GM21381 (cell line): ENCODE measurements around the gene LGALSL.

Source experiments
- ATAC-seq: cut with Tn5 transposase; IDR thresholded peaks from one replicate; pipeline ENCODE4 v1.9.1; 2021; ENCODE audit warnings: mild to moderate bottlenecking, moderate library complexity; ENCODE audit not compliant: unreplicated experiment

LGALSL gene

GRCh38 chr2:64453770-64454385, at the start of gene LGALSL:
Gene LGALSL, plus strand, starts transcription at chr2:64454162. Its CDS starts 384 bp downstream, at chr2:64454546.
- peak; percentile 67 for ATAC-seq

DNA sequence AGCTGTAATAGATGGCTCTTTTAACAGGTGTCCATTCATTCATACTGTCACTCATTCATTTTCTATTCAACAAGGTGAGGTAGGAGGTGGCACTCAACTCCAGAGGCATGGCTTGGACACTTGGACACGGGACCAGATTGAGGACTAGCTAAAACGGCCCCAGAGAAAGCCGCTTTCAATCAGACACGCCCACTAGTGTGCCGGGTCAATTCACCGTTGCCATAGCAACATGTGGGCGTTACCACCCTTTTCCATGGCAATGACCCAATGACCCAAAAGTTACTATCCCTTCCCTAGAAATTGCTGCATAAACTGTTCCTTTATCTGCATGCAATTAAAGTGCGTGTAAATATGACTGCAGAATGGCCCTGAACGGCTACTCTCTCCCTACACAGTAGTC, 49.2 kb upstream of the LGALSL start:
- ATAC-seq = no peak

DNA sequence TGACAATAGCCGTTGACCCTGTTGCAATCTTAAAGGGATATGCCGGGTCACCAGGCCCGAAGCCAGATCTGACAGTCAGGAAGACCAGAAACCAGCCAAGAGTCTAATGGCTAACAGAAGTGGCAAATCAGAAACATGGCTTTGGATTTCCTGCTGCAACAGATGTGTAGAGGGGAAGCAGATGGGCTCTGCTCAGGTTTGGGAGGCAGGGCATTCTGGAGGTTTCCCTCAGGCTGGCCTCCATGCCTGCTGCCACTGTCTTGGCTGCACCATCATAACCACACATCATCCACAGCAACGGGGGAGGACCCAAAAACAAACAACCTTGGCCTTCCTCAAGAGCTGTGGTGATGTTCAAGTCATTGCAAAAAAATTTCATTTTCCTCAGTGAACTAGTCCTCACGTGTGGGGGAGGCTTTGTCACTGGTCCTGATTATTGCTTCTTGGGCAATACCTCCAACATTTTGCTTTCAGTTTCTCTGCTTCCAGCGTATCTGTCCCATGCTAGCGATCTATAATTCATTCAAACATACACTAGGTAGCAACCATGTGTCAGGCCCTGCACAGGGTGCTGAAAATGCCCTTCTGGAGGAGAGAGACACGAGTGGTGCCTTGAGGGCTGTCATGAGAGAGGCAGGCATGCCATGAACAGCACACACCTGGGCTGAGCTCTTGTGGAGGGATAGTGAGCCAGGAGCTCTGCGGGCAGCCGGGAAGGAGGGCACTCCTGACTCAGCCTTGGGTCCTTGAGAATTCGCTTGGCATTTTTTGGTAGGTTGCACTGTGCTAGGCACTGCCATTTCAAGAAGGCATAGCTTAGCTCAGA, 48.2 kb upstream of the LGALSL start:
- ATAC-seq = no peak

DNA sequence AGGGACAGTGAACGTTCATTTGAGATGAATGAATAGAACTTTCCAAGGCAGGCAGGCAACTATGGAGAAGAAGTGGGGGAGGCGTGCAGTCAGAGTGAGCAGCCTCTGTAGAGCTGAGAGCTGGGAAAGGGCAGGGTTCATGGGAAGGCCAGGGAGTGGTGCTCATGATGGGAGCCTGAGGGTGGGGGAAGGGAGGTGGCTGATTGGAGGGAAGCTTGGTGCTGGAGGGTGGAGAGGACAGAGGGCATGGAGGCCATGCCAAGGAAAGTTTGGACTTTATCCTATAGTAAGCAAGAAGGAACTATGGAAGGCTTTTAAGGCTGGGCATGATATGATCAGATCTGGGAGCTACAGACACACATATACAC, 47.6 kb upstream of the LGALSL start:
- no peak for ATAC-seq

DNA sequence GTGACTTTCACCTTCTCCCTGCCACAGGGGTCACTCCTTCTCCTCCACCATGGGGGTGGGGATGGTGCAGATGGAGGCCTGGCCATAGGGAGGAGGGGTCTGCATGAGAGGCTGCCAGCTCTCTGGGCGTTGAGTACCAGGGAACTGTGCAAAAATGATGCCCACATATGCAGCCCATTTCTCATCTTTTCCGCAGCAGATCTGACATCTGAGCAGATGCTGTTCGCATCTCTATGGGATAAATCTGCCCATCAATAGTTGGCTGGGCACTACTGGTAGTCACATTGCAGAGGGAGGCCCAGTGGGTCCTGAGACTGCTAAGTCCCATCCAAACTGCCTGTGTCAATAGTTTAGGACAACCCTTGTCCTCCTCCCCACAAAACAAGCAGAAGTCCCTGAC, 45.9 kb upstream of the LGALSL start:
- no peak for ATAC-seq

DNA sequence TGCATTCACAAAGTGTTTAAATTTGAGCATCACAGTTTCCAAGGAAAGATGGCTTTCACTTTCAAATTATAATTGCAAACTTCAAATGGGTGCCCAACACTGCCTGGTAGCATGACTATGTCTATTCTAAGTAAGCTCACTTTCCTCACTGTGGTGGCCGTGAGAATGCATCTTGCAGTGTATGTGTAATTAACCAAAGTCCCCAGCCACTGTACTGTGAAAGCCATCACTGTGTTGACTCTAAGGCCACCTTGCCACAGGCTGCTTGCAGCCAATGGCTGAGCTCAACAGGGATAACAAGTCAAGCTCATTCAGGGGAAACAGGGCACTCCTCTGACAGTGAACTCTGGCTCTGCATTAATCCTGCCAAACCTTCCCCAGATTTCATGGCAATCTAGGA, 43.3 kb upstream of the LGALSL start:
- no peak for ATAC-seq

GRCh38 chr2:64412671-64413070, 41.3 kb upstream of the LGALSL start:
- ATAC-seq = no peak

DNA sequence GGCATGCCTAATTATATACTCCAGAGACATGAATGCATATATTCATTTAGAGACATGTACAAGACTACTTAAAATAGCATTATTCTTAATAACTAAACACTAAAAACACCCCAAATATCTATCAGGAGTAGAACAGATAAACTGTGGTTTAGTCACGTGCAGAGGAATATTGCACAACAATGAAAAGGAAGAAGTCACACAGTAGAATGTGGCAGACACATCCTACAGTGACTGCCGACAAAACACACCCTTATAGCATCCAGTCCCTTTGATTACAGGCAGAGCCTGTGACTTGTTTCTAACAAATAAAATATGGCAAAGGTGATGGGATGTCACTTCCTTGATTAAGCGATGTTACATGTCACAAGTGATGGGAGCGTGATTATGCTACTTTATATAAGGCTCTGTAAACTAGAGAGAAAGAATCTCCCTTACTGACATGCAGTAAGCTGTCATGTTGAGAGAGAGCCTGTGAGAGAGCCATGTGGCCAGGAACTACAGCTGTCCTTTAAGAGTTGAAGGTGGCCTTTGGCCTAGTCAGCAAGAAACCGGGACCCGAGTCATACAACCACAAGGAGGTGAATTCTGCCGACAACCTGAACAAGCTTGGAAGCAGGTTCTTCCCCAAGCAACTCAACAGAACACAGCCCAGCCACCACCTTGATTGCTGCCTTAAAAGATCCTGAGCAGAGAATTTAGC, 39.1 kb upstream of the LGALSL start:
- ATAC-seq = no peak

GRCh38 chr2:64417624-64418023, 36.3 kb upstream of the LGALSL start:
- no peak for ATAC-seq

DNA sequence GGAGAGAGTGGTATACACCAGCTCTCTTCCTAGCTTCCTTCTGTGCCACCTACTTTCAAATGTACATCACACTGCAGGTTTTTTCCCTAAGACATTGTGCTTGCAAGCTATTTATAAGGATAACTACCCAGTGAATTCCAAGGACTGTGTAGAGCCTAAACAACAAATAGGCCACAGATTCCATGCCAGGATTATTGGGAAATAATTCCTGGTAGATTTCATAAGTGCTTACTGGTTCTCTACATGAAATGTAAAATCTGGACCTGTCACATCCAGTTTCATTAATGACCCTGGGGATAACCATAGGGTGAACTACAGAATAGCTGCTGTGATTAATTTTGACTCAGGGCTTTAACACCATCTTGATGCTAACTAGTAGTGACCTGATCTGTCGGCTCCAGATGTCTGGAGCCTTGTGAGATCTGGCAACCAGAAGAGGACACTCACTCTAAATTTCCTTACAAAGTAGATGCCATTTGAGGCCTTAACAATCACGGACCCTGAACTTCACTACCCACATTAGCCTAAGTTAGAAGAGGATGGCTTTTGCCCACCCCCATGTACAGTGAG, 34.3 kb upstream of the LGALSL start:
- no peak for ATAC-seq

DNA sequence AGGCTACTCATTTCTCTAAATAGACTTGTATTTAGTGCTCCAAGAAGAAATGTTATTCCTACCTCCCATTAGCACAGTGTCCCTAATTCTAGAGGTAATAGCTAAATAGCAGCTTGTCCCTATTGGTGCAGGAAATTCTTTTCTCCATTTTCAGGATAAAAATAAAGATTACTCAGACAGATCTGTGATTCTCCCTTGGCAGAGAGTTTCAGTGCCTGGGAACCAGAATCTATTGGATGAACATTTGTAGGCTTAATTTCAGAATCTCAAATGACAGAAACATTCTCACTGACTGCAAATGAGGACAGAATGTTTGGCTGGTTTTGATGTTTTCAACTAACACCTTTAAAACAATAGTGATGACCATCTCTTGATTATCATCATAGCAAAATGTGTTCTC, 33.3 kb upstream of the LGALSL start:
- ATAC-seq = no peak

DNA sequence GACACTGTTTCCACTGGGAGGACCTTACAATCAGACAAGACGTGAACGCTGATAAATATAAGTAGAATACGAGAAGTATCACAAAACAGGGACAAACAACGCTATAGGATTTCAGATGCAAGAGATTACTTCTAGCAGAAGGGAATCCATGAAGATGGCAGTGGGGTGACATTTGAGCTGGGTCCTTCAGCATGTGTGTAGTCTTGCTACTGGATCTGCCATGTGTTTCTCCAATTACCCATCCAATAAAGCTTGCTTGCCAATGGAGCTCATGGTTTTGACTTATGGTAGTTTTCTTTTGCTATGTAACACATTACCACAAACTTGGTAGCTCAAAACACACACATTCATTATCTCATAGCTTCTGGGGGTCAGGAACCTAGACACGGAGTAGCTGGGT, 32.8 kb upstream of the LGALSL start:
- ATAC-seq = no peak

DNA sequence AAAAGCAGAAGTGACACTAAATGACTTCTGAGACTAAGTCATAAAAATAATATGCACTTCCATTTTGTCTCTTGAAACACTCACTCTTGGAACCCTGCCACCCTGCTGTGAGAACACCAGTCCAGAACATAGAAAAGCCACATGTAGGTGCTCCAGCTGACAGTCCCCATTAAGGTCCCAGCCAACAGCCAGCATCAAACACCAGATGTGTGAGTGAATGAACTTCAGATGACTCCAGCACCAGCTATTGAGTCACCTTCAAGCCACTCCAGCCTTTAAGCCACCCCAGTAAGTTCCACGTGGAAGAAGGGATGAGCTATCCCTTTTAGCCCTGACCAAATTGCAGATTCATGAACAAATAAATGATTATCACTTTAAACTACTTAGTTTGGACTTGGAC, 31.5 kb upstream of the LGALSL start:
- no peak for ATAC-seq

GRCh38 chr2:64423303-64423702, 30.7 kb upstream of the LGALSL start:
- ATAC-seq = no peak

- ATAC-seq = no peak
Measured at GRCh38 chr2:64424416-64424987, 29.5 kb upstream of the LGALSL start.

DNA sequence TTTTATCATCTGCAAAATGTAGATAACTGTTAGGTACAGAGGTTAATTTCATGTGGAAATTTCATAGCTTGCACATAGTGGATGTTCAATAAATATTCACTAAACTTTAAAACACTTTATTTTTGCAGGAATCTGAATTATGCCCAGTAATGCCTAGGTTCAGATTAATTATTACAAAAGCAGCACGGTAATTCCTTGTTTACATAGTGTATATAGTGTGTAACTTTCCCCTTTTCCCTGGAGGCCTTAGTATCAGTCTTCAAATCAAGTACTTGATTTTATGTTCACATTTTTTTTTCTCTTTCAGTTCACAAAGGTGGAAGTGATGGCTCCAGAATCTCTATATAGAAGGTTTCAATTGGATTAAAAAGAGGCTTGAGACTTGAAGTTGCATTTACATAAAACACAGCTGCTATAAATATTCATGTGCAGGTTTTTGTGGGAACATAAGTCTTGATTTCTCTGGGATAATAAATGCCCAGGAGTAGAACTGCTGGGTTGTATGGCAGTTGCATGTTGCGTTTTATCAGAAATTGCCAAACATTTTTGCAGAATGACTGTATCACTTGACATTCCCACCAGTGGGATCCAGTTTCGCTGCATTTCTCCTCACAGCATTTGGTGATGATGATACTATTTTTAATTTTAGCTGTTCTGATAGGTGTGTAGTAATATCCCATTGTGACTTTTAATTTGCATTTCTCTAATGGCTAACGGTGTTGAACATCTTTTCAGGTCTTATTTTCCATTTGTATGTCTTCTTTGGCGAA, 27.6 kb upstream of the LGALSL start:
- no peak for ATAC-seq

GRCh38 chr2:64434039-64434657, 19.8 kb upstream of the LGALSL start:
- ATAC-seq = no peak

- ATAC-seq = no peak
Measured at GRCh38 chr2:64437883-64438282, 16.1 kb upstream of the LGALSL start.

GRCh38 chr2:64439194-64439593, 14.8 kb upstream of the LGALSL start:
- no peak for ATAC-seq

DNA sequence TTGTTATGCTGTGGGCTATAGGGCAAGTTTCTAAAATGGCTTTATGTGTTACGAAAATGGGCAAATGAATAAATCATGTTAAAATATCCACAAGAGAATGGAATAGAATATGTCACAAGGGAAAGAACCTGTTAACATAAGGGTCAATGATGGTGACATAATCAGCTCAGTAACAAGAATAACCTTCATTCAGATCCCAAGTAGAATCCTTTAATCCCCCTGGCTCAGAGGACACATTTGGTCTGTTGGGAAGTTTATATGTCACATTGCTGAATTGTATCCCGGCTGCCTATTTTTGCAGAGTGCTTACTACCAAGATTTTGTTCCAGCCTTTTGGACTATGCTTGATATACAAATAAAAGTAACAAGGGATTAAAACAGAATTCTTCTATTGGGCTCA, 13.1 kb upstream of the LGALSL start:
- no peak for ATAC-seq
